Osteoblast (primary cell): Measurements from ENCODE around the gene CMIP. TPM values are rescaled to one million over a fixed set of nuclear protein-coding genes. Genes with fewer than 3 reads are reported as not detected.

ENCODE experiments used
- DNase-seq: peaks from one replicate; pipeline ENCODE4 v3.0.0; 2011; ENCODE audit warnings: low spot score, mixed read lengths; ENCODE audit not compliant: insufficient read length; ENCODE audit errors: missing footprints
- H2AFZ ChIP-seq: 2 replicates; pipeline ENCODE4 v1.6.0; 2011; ENCODE audit warnings: mild to moderate bottlenecking, low read length
- H3K27ac ChIP-seq: 2 replicates; pipeline ENCODE4 v1.5.1; 2011; ENCODE audit warnings: mild to moderate bottlenecking, low read depth, low read length, moderate library complexity
- H3K27me3 ChIP-seq: 2 replicates; pipeline ENCODE4 v1.6.0; 2012; ENCODE audit warnings: mild to moderate bottlenecking, control low read depth, inconsistent platforms, low read length, moderate library complexity; ENCODE audit not compliant: insufficient read depth
- H3K36me3 ChIP-seq: 2 replicates; pipeline ENCODE4 v1.5.1; 2011; ENCODE audit warnings: mild to moderate bottlenecking, low read length, control low read depth, moderate library complexity; ENCODE audit not compliant: insufficient read depth
- H3K4me1 ChIP-seq: 2 replicates; pipeline ENCODE4 v1.5.1; 2011; ENCODE audit warnings: mild to moderate bottlenecking, low read length, control low read depth, moderate library complexity; ENCODE audit not compliant: insufficient read depth
- H3K4me2 ChIP-seq: 2 replicates; pipeline ENCODE4 v1.6.0; 2011; ENCODE audit warnings: mild to moderate bottlenecking, low read length; ENCODE audit not compliant: insufficient read depth
- H3K4me3 ChIP-seq: fragments of 200-600 bp; sonication (generic); 3 replicates; pipeline ENCODE4 v1.5.1; 2012; ENCODE audit warnings: mild to moderate bottlenecking, low read length, inconsistent platforms; ENCODE audit not compliant: insufficient read depth
- H3K79me2 ChIP-seq: 2 replicates; pipeline ENCODE4 v1.6.0; 2012; ENCODE audit warnings: mild to moderate bottlenecking, low read length, control low read depth, inconsistent platforms; ENCODE audit not compliant: insufficient read depth
- H3K9me3 ChIP-seq: 2 replicates; pipeline ENCODE4 v1.5.1; 2011; ENCODE audit warnings: low read depth, low read length, control low read depth
- H4K20me1 ChIP-seq: 2 replicates; pipeline ENCODE4 v1.6.0; 2012; ENCODE audit warnings: mild to moderate bottlenecking, low read length, control low read depth; ENCODE audit not compliant: insufficient read depth
- total RNA-seq: library from RNA; depleted of rRNA; stranded (reverse); fragments of >200 nt; gene quantifications from 2 replicates; pipeline ENCODE4 v1.2.3, GENCODE V29; 2012
- TF ChIP-seq, protein P1 (sequence below): IDR thresholded peaks from 2 replicates; pipeline ENCODE4 v1.5.1; 2011; ENCODE audit warnings: mild to moderate bottlenecking, low read depth, low read length, moderate library complexity; ENCODE audit errors: extremely low read depth

Gene CMIP
- total RNA-seq, 1 donor = 8.3 TPM

- TF ChIP-seq, protein P1, sequence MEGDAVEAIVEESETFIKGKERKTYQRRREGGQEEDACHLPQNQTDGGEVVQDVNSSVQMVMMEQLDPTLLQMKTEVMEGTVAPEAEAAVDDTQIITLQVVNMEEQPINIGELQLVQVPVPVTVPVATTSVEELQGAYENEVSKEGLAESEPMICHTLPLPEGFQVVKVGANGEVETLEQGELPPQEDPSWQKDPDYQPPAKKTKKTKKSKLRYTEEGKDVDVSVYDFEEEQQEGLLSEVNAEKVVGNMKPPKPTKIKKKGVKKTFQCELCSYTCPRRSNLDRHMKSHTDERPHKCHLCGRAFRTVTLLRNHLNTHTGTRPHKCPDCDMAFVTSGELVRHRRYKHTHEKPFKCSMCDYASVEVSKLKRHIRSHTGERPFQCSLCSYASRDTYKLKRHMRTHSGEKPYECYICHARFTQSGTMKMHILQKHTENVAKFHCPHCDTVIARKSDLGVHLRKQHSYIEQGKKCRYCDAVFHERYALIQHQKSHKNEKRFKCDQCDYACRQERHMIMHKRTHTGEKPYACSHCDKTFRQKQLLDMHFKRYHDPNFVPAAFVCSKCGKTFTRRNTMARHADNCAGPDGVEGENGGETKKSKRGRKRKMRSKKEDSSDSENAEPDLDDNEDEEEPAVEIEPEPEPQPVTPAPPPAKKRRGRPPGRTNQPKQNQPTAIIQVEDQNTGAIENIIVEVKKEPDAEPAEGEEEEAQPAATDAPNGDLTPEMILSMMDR = no peak
- H3K27me3 ChIP-seq = no peaks in the 10 kb centered on the region
- peaks cover 30% of the 10 kb centered on the region for H4K20me1 ChIP-seq
- H3K79me2 ChIP-seq = peaks cover 10% of the 10 kb centered on the region
- H2AFZ ChIP-seq = no peak overlapping the region
- no peaks in the 10 kb centered on the region for H3K9me3 ChIP-seq
- no peak overlapping the region for H3K27ac ChIP-seq
- peaks cover 8% of the 10 kb centered on the region for H3K4me1 ChIP-seq
- DNase-seq = peak; percentile 50
- H3K36me3 ChIP-seq = no peaks in the 10 kb centered on the region
- no peak overlapping the region for H3K4me2 ChIP-seq
- H3K4me3 ChIP-seq = no peak overlapping the region
These were observed 151.2 kb downstream of the CMIP start for GRCh38 chr16:81595629-81596292.

GRCh38 chr16:81597079-81597658, 152.6 kb downstream of the CMIP start:
- Histone ChIP-seq H3K79me2 (peaks cover 18% of the 10 kb centered on the region), H3K4me1 (peaks cover 22% of the 10 kb centered on the region), H3K27ac (no peak overlapping the region), H3K27me3 (no peaks in the 10 kb centered on the region), H3K4me2 (no peak overlapping the region), H3K36me3 (no peaks in the 10 kb centered on the region), H3K4me3 (no peak overlapping the region), H3K9me3 (no peaks in the 10 kb centered on the region), H4K20me1 (peaks cover 27% of the 10 kb centered on the region), H2AFZ (no peak overlapping the region)
- TF ChIP-seq, protein P1 = no peak
- DNase-seq = peak; percentile 17

- peak; percentile 10 for DNase-seq
These were observed 153.5 kb downstream of the CMIP start for GRCh38 chr16:81598083-81598482.

More at GRCh38 chr16:81598083-81598482, 153.5 kb downstream of the CMIP start:
- no peak overlapping the region for H3K4me3 ChIP-seq
- no peak overlapping the region for H3K4me2 ChIP-seq
- TF ChIP-seq, protein P1 = peak; percentile 19
- peaks cover 23% of the 10 kb centered on the region for H3K79me2 ChIP-seq
- H4K20me1 ChIP-seq = peaks cover 23% of the 10 kb centered on the region
- no peak overlapping the region for H2AFZ ChIP-seq
- H3K36me3 ChIP-seq = no peaks in the 10 kb centered on the region
- no peak overlapping the region for H3K27ac ChIP-seq
- H3K9me3 ChIP-seq = no peaks in the 10 kb centered on the region
- H3K27me3 ChIP-seq = no peaks in the 10 kb centered on the region
- H3K4me1 ChIP-seq = peaks cover 26% of the 10 kb centered on the region
